WI38 (cell line): ENCODE results near the gene EGFR.

ENCODE experiments used
- H3K4me3 ChIP-seq: 2 replicates; pipeline ENCODE4 v1.5.1; 2011; ENCODE audit warnings: low read depth, mild to moderate bottlenecking, control low read depth, low read length
- CTCF ChIP-seq: IDR thresholded peaks from 2 replicates; pipeline ENCODE4 v1.5.1; 2012; ENCODE audit warnings: low read depth, mild to moderate bottlenecking, control low read depth, low read length

EGFR gene

GRCh38 chr7:55112056-55112455 lies 93.2 kb downstream of the EGFR start:
- H3K4me3 ChIP-seq: no peak overlapping the region
- TF ChIP-seq CTCF: no peak

- H3K4me3 ChIP-seq: no peak overlapping the region
- no peak for TF ChIP-seq CTCF
These were observed 95.1 kb downstream of the EGFR start for GRCh38 chr7:55113760-55114540.

GRCh38 chr7:55117286-55117685 lies 98.5 kb downstream of the EGFR start:
- no peak overlapping the region for H3K4me3 ChIP-seq
- TF ChIP-seq CTCF: no peak

GRCh38 chr7:55118426-55118825 lies 99.6 kb downstream of the EGFR start:
- H3K4me3 ChIP-seq: no peak overlapping the region
- TF ChIP-seq CTCF: no peak

- TF ChIP-seq CTCF: no peak
These were observed 100.8 kb downstream of the EGFR start for GRCh38 chr7:55119571-55119970.

GRCh38 chr7:55120074-55120473 lies 101.3 kb downstream of the EGFR start:
- H3K4me3 ChIP-seq: no peak overlapping the region
- no peak for TF ChIP-seq CTCF

More at GRCh38 chr7:55119571-55119970, 100.8 kb downstream of the EGFR start:
- H3K4me3 ChIP-seq: no peak overlapping the region

GRCh38 chr7:55120501-55121198 lies 101.8 kb downstream of the EGFR start:
- H3K4me3 ChIP-seq: no peak overlapping the region
- TF ChIP-seq CTCF: no peak
